Measurements from ENCODE around the gene RTP2. TPM values are rescaled to one million over a fixed set of nuclear protein-coding genes. Genes with fewer than 3 reads are reported as not detected.
A peak's percentile ranks its signal among the peaks of the same experiment; 100 is the strongest.

Gene RTP2
- total RNA-seq, 1 experiment from 2014 or later: not detected

DNA sequence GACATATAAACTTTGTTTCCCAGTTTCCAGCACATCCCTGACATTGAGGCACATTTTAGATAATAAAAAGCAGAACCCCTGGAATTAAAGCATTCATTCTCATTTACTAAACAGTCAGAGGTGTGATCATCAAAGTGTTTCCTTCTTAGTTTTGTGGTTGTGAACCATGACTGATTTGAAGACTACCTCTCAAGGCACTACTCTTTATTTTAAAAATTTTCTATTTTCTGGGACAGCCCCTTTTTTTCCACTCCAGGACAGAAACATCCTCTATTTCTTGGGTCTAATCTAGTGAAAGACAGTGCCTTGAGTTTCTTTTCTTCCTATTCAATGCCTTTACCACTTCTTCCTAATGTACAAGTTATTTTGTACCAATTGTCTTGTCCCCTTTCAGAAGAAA is 37.3 kb downstream of the RTP2 start:
- H3K9ac ChIP-seq (ENCODE audit: low read length): no peak overlapping the region
- POLR2A ChIA-PET (ENCODE audit: unreplicated experiment): interaction anchor here (0.7 kb wide), 1 partner anchor 54 kb away, joined by 3 read pairs; no protein-coding TSS in a partner anchor
- H3K9me3 ChIP-seq (ENCODE audit: low read length): no peaks in the 10 kb centered on the region
- H3K27ac ChIP-seq (ENCODE audit: low read length): no peak overlapping the region
- H3K79me2 ChIP-seq (ENCODE audit: low read length): no peaks in the 10 kb centered on the region
- no peak overlapping the region for H3K4me2 ChIP-seq (ENCODE audit: low read length)
- peaks cover 50% of the 10 kb centered on the region for H3K27me3 ChIP-seq (ENCODE audit: low read length)
- H3F3A ChIP-seq (ENCODE audit: low read length, unreplicated experiment): no peaks in the 10 kb centered on the region
- no peaks in the 10 kb centered on the region for H3K36me3 ChIP-seq (ENCODE audit: low read depth, low read length)
- no peaks in the 10 kb centered on the region for H3K9me2 ChIP-seq (replicated peaks; ENCODE audit: low read length)
- BruUV-seq (replicated peaks): no TSS peak
- intact Hi-C loops (cut with micrococcal nuclease): no loop called here
- H3K4me3 ChIP-seq (ENCODE audit: low read length): no peak overlapping the region
- no peaks in the 10 kb centered on the region for H4K20me1 ChIP-seq (ENCODE audit: low read length)
- no peak overlapping the region for H2AFZ ChIP-seq (ENCODE audit: low read length)
- no peaks in the 10 kb centered on the region for H3K4me1 ChIP-seq (ENCODE audit: insufficient read depth, low read length)
- CTCF ChIA-PET: no interaction called here
- no peak for ATAC-seq
- TF ChIP-seq, protein P1, sequence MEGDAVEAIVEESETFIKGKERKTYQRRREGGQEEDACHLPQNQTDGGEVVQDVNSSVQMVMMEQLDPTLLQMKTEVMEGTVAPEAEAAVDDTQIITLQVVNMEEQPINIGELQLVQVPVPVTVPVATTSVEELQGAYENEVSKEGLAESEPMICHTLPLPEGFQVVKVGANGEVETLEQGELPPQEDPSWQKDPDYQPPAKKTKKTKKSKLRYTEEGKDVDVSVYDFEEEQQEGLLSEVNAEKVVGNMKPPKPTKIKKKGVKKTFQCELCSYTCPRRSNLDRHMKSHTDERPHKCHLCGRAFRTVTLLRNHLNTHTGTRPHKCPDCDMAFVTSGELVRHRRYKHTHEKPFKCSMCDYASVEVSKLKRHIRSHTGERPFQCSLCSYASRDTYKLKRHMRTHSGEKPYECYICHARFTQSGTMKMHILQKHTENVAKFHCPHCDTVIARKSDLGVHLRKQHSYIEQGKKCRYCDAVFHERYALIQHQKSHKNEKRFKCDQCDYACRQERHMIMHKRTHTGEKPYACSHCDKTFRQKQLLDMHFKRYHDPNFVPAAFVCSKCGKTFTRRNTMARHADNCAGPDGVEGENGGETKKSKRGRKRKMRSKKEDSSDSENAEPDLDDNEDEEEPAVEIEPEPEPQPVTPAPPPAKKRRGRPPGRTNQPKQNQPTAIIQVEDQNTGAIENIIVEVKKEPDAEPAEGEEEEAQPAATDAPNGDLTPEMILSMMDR (conservative IDR thresholded peaks at IDR 0.05; ENCODE audit: low read depth, low read length): no peak
- no peak for TF ChIP-seq EZH2phosphoT487 (IDR thresholded peaks at IDR 0.05; ENCODE audit: borderline replicate concordance, low read length)
- TF ChIP-seq EZH2 (IDR thresholded peaks at IDR 0.05; ENCODE audit: low read length, unreplicated experiment): no peak
- no peak for DNase-seq

DNA sequence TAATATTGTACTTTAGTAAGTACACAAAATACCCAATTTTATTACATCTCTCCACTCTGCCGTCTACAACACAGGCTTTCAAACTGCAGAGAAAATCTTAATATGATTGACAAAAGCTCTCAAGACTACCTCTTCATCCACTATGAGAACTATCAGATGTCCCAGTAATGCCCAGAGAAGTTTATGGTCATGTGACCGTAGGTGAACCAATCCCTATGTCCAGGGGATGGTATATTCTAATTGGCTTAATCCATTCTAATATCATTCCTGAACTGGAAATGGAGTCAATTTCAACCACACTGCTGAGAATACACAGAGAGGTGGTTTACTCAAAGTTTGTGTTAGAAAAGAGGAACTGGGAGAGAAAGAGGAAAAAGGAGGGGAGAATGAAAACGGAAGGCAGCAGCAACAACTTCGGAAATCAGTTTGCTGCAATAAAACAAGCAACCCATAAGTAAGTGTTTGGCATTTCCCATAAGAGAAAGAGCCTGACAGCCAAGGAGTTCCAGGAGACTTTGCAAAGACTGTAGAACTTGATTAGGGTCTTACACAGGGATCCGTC is 39.4 kb downstream of the RTP2 start:
- intact Hi-C loops (cut with micrococcal nuclease): no loop called here

DNA sequence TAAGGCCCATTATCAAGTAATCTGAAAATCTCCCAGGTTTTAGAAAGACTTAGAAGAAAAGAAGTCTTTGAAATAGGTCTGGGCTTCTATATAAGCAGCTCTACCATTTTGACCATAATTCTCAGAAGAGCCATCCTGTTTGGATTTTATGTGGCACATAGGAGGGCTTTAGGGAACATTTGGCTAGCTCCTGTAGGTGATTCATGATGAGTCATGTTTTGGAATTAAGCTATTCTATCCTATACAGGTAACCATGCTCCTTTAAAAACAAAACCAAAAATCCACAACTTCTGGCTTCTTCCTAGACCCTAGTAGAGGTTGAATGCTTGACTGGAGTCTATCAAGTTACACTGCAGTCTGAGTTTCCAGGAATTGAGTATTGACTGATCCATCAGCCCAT is 41.1 kb downstream of the RTP2 start:
- BruUV-seq (replicated peaks): no TSS peak
- Histone ChIP-seq H3K9me3 (ENCODE audit: low read length) (no peaks in the 10 kb centered on the region), H3K27ac (ENCODE audit: low read length) (no peak overlapping the region), H3K36me3 (ENCODE audit: low read depth, low read length) (no peaks in the 10 kb centered on the region), H3K4me2 (ENCODE audit: low read length) (no peak overlapping the region), H3K27me3 (ENCODE audit: low read length) (peaks cover 54% of the 10 kb centered on the region), H2AFZ (ENCODE audit: low read length) (no peak overlapping the region), H4K20me1 (ENCODE audit: low read length) (no peaks in the 10 kb centered on the region), H3K9ac (ENCODE audit: low read length) (no peak overlapping the region), H3K4me1 (ENCODE audit: insufficient read depth, low read length) (no peaks in the 10 kb centered on the region), H3F3A (ENCODE audit: low read length, unreplicated experiment) (no peaks in the 10 kb centered on the region), H3K9me2 (replicated peaks; ENCODE audit: low read length) (no peaks in the 10 kb centered on the region), H3K4me3 (ENCODE audit: low read length) (no peak overlapping the region), H3K79me2 (ENCODE audit: low read length) (no peaks in the 10 kb centered on the region)
- DNase-seq (peak; percentile 70), ATAC-seq (peak; percentile 72)
- POLR2A ChIA-PET (ENCODE audit: unreplicated experiment): interaction anchor here (0.6 kb wide), 1 partner anchor 84 kb away, joined by 3 read pairs; the partner anchor contains the start of gene BCL6
- intact Hi-C loops (cut with micrococcal nuclease): no loop called here
- CTCF ChIA-PET: no interaction called here
- no peak for TF ChIP-seq EZH2 (IDR thresholded peaks at IDR 0.05; ENCODE audit: low read length, unreplicated experiment)
- TF ChIP-seq, protein P1 (conservative IDR thresholded peaks at IDR 0.05; ENCODE audit: low read depth, low read length): no peak
- TF ChIP-seq EZH2phosphoT487 (IDR thresholded peaks at IDR 0.05; ENCODE audit: borderline replicate concordance, low read length): no peak

More for the DNA sequence above, 39.4 kb downstream of the RTP2 start:
- ChIA-PET CTCF (no interaction called here), POLR2A (ENCODE audit: unreplicated experiment) (no interaction called here)
- H3F3A ChIP-seq (ENCODE audit: low read length, unreplicated experiment): no peaks in the 10 kb centered on the region
- no TSS peak for BruUV-seq (replicated peaks)
- peaks cover 50% of the 10 kb centered on the region for H3K27me3 ChIP-seq (ENCODE audit: low read length)
- H3K4me3 ChIP-seq (ENCODE audit: low read length): no peak overlapping the region
- H3K4me2 ChIP-seq (ENCODE audit: low read length): no peak overlapping the region
- H3K9me3 ChIP-seq (ENCODE audit: low read length): no peaks in the 10 kb centered on the region
- no peaks in the 10 kb centered on the region for H3K9me2 ChIP-seq (replicated peaks; ENCODE audit: low read length)
- no peak overlapping the region for H3K9ac ChIP-seq (ENCODE audit: low read length)
- DNase-seq (no peak), ATAC-seq (no peak)
- H3K36me3 ChIP-seq (ENCODE audit: low read depth, low read length): no peaks in the 10 kb centered on the region
- TF ChIP-seq EZH2phosphoT487 (IDR thresholded peaks at IDR 0.05; ENCODE audit: borderline replicate concordance, low read length): no peak
- TF ChIP-seq, protein P1 (conservative IDR thresholded peaks at IDR 0.05; ENCODE audit: low read depth, low read length): no peak
- TF ChIP-seq EZH2 (IDR thresholded peaks at IDR 0.05; ENCODE audit: low read length, unreplicated experiment): no peak
- H3K4me1 ChIP-seq (ENCODE audit: insufficient read depth, low read length): no peaks in the 10 kb centered on the region
- no peak overlapping the region for H3K27ac ChIP-seq (ENCODE audit: low read length)
- H2AFZ ChIP-seq (ENCODE audit: low read length): no peak overlapping the region
- no peaks in the 10 kb centered on the region for H3K79me2 ChIP-seq (ENCODE audit: low read length)
- no peaks in the 10 kb centered on the region for H4K20me1 ChIP-seq (ENCODE audit: low read length)

All from PC-3 (cell line).